HL-60 (cell line): ENCODE data around the gene SLC34A2.
"Not testable (repeated sequence)": the region's sequence is repeated elsewhere in the genome, so short reads cannot be mapped to it uniquely, and the experiment has no call there.

Experiments used
- CTCF ChIP-seq: IDR thresholded peaks from one replicate; pipeline ENCODE4 v1.5.1; 2011; ENCODE audit warnings: low read length, control low read depth, inconsistent platforms; ENCODE audit not compliant: insufficient read depth
- GABPA ChIP-seq: IDR thresholded peaks from 2 replicates; pipeline ENCODE4 v1.6.1; 2012; ENCODE audit warnings: low read depth
- POLR2AphosphoS5 ChIP-seq: IDR thresholded peaks from 2 replicates; pipeline ENCODE4 v1.6.1; 2012; ENCODE audit warnings: low read depth
- REST ChIP-seq: IDR thresholded peaks from 2 replicates; pipeline ENCODE4 v1.6.1; 2012; ENCODE audit warnings: low read depth; ENCODE audit not compliant: insufficient replicate concordance
- SPI1 ChIP-seq: IDR thresholded peaks from 2 replicates; pipeline ENCODE4 v1.6.1; 2012; ENCODE audit warnings: low read depth, mild to moderate bottlenecking, borderline replicate concordance

- TF ChIP-seq CTCF, POLR2AphosphoS5, REST, SPI1, GABPA: not testable (repeated sequence)
These were observed 42.0 kb upstream of the SLC34A2 start for GRCh38 chr4:25613613-25614012.
